B cell (primary cell): ENCODE results near the gene PHF21A. TPM values are rescaled to one million over a fixed set of nuclear protein-coding genes. Genes with fewer than 3 reads are reported as not detected.

Experiments
- ATAC-seq: fragments of 200-7000 bp; cut with Tn5 transposase; one replicate; pipeline ENCODE4 v1.10.0; 2021; ENCODE audit warnings: low read depth, mild to moderate bottlenecking, moderate number of reproducible peaks, moderate library complexity
- CTCF ChIA-PET: fragments of 350-600 bp; sonication (Branson Sonifier 250); formaldehyde crosslinking; loops from one replicate; lab custom pipeline; 2021; ENCODE audit warnings: antibody characterized with exemption, inconsistent platforms; lab: Charles Lee
- POLR2A ChIA-PET: fragments of 350-600 bp; sonication (Branson Sonifier 250); formaldehyde crosslinking; loops from one replicate; lab custom pipeline; 2021; ENCODE audit warnings: antibody characterized with exemption; lab: Charles Lee
- DNase-seq: peaks from one replicate; pipeline ENCODE4 v3.0.0; 2013
- H2AFZ ChIP-seq: 2 replicates; pipeline ENCODE4 v1.6.1; 2012; ENCODE audit warnings: mild to moderate bottlenecking, low read depth, low read length; ENCODE audit not compliant: insufficient read depth, poor library complexity, severe bottlenecking
- H3K27ac ChIP-seq, 2 donors: 1 replicate in 1 of 2; 2 replicates in 1 of 2; pipeline ENCODE4 v1.5.1; 2012 to 2013; ENCODE audit warnings: low read length in 2 of 2, mild to moderate bottlenecking in 2 of 2, moderate library complexity in 1 of 2
- H3K27me3 ChIP-seq, 4 experiments: fragments of 200-600 bp in 1 of 4; sonication (generic) in 1 of 4; replicated peaks in 1 of 4; 1 replicate in 2 of 4; 2 replicates in 2 of 4; pipeline versions ENCODE4 v1.6.1 to v1.7.0; 2013 to 2016; ENCODE audit warnings: low read length in 3 of 4, mild to moderate bottlenecking in 2 of 4, mixed read lengths in 1 of 4, moderate library complexity in 1 of 4; ENCODE audit not compliant: insufficient read depth in 4 of 4, control insufficient read depth in 3 of 4; ENCODE audit errors: control extremely low read depth in 1 of 4
- H3K36me3 ChIP-seq, 2 experiments: replicated peaks in 1 of 2; 1 replicate in 1 of 2; 2 replicates in 1 of 2; pipeline versions ENCODE4 v1.6.1 to v1.7.1; 2013; ENCODE audit warnings: low read length in 1 of 2; ENCODE audit not compliant: insufficient read depth in 2 of 2, control insufficient read depth in 1 of 2; ENCODE audit errors: control extremely low read depth in 1 of 2, extremely low read depth in 1 of 2
- H3K4me1 ChIP-seq, 2 donors: fragments of 200-600 bp in 1 of 2; sonication (generic) in 1 of 2; 1 replicate in 1 of 2; 2 replicates in 1 of 2; pipeline versions ENCODE4 v1.5.1 to v1.6.1; 2013 to 2017; ENCODE audit warnings: low read length in 2 of 2; ENCODE audit not compliant: control insufficient read depth in 2 of 2, insufficient read depth in 2 of 2
- H3K4me2 ChIP-seq: replicated peaks from 2 replicates; pipeline ENCODE3; 2012; ENCODE audit warnings: mild to moderate bottlenecking, low read depth, low read length; ENCODE audit not compliant: poor library complexity, severe bottlenecking
- H3K4me3 ChIP-seq, 5 experiments: fragments of 200-600 bp in 1 of 5; sonication (generic) in 1 of 5; 1 replicate in 3 of 5; 2 replicates in 2 of 5; pipeline versions ENCODE4 v1.5.1 to v1.7.0; 2011 to 2016; ENCODE audit warnings: low read length in 4 of 5, mild to moderate bottlenecking in 4 of 5, low read depth in 2 of 5, control low read depth in 1 of 5, moderate library complexity in 1 of 5; ENCODE audit not compliant: insufficient read depth in 1 of 5; ENCODE audit errors: control extremely low read depth in 1 of 5, extremely low read depth in 1 of 5
- H3K79me2 ChIP-seq: fragments of 200-600 bp; sonication (generic); one replicate; pipeline ENCODE4 v1.6.0; 2016; ENCODE audit warnings: low read length; ENCODE audit not compliant: control insufficient read depth, insufficient read depth
- H3K9ac ChIP-seq: fragments of 200-600 bp; sonication (generic); 2 replicates; pipeline ENCODE4 v1.6.1; 2017; ENCODE audit warnings: mild to moderate bottlenecking, low read length, moderate library complexity
- H3K9me3 ChIP-seq, 3 donors: one replicate each; pipeline versions ENCODE4 v1.6.1 to v1.7.1; 2013; ENCODE audit warnings: low read length in 2 of 3; ENCODE audit not compliant: control insufficient read depth in 2 of 3, insufficient read depth in 1 of 3; ENCODE audit errors: control extremely low read depth in 1 of 3
- H4K20me1 ChIP-seq: 2 replicates; pipeline ENCODE4 v1.6.0; 2012; ENCODE audit warnings: mild to moderate bottlenecking, low read length; ENCODE audit not compliant: insufficient read depth, control insufficient read depth, poor library complexity, severe bottlenecking
- H3K27ac Mint-ChIP-seq: one replicate; pipeline ENCODE4 v1.8.0; 2021; ENCODE audit warnings: mixed read lengths
- H3K27me3 Mint-ChIP-seq: one replicate; pipeline ENCODE4 v1.8.0; 2021; ENCODE audit warnings: mixed read lengths
- H3K4me1 Mint-ChIP-seq: one replicate; pipeline ENCODE4 v1.8.0; 2021; ENCODE audit warnings: mixed read lengths
- H3K4me3 Mint-ChIP-seq: one replicate; pipeline ENCODE4 v1.8.0; 2021; ENCODE audit warnings: mixed read lengths
- H3K9me3 Mint-ChIP-seq: one replicate; pipeline ENCODE4 v1.8.0; 2022; ENCODE audit warnings: mixed read lengths; ENCODE audit not compliant: insufficient read depth
- EZH2 ChIP-seq: IDR thresholded peaks from 2 replicates; pipeline ENCODE4 v1.6.1; 2012; ENCODE audit warnings: borderline replicate concordance, low read depth, mild to moderate bottlenecking, moderate library complexity, low read length; ENCODE audit not compliant: insufficient read depth, poor library complexity, severe bottlenecking
- WGBS: methylation state at CpG from one replicate; pipeline ENCODE4 v1.1.5; 2013; ENCODE audit warnings: missing lambda C conversion rate; ENCODE audit not compliant: insufficient coverage; 5-methylcytosine and 5-hydroxymethylcytosine counted together
- intact Hi-C: fragments of 100-400 bp; cut with micrococcal nuclease; formaldehyde crosslinking; loops from one replicate; pipeline ENCODE4 v1.10.0; 2022
- polyA plus RNA-seq: library from polyadenylated mRNA; depleted of rRNA; stranded (reverse); fragments of >200 nt; gene quantifications from 2 replicates; pipeline ENCODE4 v1.2.3, GENCODE V29; 2012
- total RNA-seq, 2 donors: library from RNA; stranded (reverse); fragments of 120-200 nt in 1 of 2; gene quantifications; 1 replicate in 1 of 2; 2 replicates in 1 of 2; pipeline versions ENCODE4 v1.2.3 to v1.2.4, GENCODE V29; 2013 to 2022
- TF ChIP-seq, protein P1 (sequence below): fragments of 200-600 bp; IDR thresholded peaks from one replicate; pipeline ENCODE4 v1.8.0; 2022; ENCODE audit warnings: antibody characterized with exemption, mild to moderate bottlenecking

PHF21A gene
- total and polyA plus RNA-seq, 2 donors (not counting 1 experiment from before 2014, with no cell fraction given): 41.9 to 103 TPM

DNA sequence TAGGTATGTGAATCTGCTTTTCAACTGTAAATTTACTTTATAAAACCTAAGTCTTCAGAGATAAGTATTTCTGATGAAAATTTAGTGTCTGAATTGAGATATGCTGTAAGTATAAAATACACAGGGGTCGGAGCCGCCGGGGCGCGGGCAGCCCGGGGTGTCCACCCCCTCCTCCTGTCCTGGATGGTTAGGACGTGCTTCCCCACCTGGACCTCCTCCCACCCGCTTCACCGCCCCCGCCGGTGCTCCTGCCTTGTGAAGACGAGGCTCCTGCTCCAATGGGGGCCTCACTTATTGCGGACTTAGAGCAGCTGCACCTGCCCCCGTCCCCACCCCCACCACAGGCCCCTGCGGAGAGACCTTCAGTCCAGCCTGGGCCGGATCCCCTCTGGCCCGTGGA is 21.3 kb upstream of the PHF21A start:
- peaks cover 0 to 7% (median 3%) of the 10 kb centered on the region in 4 experiments for H3K27me3 ChIP-seq
- TF ChIP-seq, protein P1, sequence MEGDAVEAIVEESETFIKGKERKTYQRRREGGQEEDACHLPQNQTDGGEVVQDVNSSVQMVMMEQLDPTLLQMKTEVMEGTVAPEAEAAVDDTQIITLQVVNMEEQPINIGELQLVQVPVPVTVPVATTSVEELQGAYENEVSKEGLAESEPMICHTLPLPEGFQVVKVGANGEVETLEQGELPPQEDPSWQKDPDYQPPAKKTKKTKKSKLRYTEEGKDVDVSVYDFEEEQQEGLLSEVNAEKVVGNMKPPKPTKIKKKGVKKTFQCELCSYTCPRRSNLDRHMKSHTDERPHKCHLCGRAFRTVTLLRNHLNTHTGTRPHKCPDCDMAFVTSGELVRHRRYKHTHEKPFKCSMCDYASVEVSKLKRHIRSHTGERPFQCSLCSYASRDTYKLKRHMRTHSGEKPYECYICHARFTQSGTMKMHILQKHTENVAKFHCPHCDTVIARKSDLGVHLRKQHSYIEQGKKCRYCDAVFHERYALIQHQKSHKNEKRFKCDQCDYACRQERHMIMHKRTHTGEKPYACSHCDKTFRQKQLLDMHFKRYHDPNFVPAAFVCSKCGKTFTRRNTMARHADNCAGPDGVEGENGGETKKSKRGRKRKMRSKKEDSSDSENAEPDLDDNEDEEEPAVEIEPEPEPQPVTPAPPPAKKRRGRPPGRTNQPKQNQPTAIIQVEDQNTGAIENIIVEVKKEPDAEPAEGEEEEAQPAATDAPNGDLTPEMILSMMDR: no peak
- TF ChIP-seq EZH2: no peak
- H2AFZ ChIP-seq: no peak overlapping the region
- Mint-ChIP-seq H3K9me3 (no peaks in the 10 kb centered on the region), H3K4me3 (no peak overlapping the region), H3K4me1 (no peaks in the 10 kb centered on the region), H3K27ac (no peak overlapping the region), H3K27me3 (peaks cover 27% of the 10 kb centered on the region)
- ChIA-PET POLR2A (no interaction called here), CTCF (interaction anchor here (0.7 kb wide), 1 partner anchor 60 kb away, joined by 4 read pairs; no protein-coding TSS in a partner anchor)
- H3K79me2 ChIP-seq: no peaks in the 10 kb centered on the region
- no peak overlapping the region for H3K27ac ChIP-seq
- H3K4me1 ChIP-seq: no peaks in the 10 kb centered on the region
- H3K4me2 ChIP-seq: no peak overlapping the region
- H3K9me3 ChIP-seq: no peaks in the 10 kb centered on the region
- H4K20me1 ChIP-seq: no peaks in the 10 kb centered on the region
- ATAC-seq (no peak), DNase-seq (no peak)
- intact Hi-C loops: no loop called here
- no peak overlapping the region for H3K9ac ChIP-seq
- no peak overlapping the region for H3K4me3 ChIP-seq
- 93% methylated on average over 12 of the region's 17 CpGs for WGBS
- H3K36me3 ChIP-seq: no peaks in the 10 kb centered on the region

DNA sequence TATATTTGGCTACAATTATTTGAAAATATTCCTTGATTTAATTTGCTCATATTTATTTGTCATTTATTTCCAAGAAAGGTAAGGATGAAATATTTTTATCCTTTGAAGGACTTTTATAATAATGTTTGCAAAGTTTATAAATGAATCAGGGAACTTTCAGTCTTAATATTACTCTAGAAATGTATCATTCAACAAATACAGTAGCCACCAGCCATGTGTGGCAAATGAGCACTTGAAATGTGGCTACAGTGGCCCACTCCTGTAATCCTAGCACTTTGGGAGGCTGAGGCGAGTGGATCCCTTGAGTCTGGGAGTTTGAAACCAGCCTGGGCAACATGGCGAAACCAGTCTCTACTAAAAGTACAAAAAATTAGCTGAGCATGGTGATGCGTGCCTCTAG is 20.3 kb upstream of the PHF21A start:
- H3K27ac Mint-ChIP-seq: no peak overlapping the region
- no peaks in the 10 kb centered on the region for H3K4me1 ChIP-seq
- H3K9me3 ChIP-seq: no peaks in the 10 kb centered on the region
- peaks cover 0 to 7% (median 3%) of the 10 kb centered on the region in 4 experiments for H3K27me3 ChIP-seq
- 85% methylated on average over 1 of the region's 3 CpGs for WGBS
- H3K79me2 ChIP-seq: no peaks in the 10 kb centered on the region
- no peak overlapping the region for H3K9ac ChIP-seq
- no peaks in the 10 kb centered on the region for H3K36me3 ChIP-seq
- intact Hi-C loops: no loop called here
- H3K27me3 Mint-ChIP-seq: peaks cover 21% of the 10 kb centered on the region
- ATAC-seq: no peak
- H3K27ac ChIP-seq: no peak overlapping the region
- H3K4me2 ChIP-seq: no peak overlapping the region
- H3K4me3 Mint-ChIP-seq: no peak overlapping the region
- ChIA-PET POLR2A (no interaction called here), CTCF (no interaction called here)
- TF ChIP-seq EZH2: no peak
- TF ChIP-seq, protein P1: no peak
- H4K20me1 ChIP-seq: no peaks in the 10 kb centered on the region
- H3K4me1 Mint-ChIP-seq: no peaks in the 10 kb centered on the region
- DNase-seq: no peak
- no peak overlapping the region for H2AFZ ChIP-seq
- no peaks in the 10 kb centered on the region for H3K9me3 Mint-ChIP-seq
- no peak overlapping the region for H3K4me3 ChIP-seq
